Neuronal stem cell (in vitro differentiated cells): ENCODE results near the gene SCD.

Source experiments
- DNase-seq: peaks from one replicate; pipeline ENCODE4 v3.0.0-alpha.2; 2013; ENCODE audit warnings: low spot score
- H2AFZ ChIP-seq: one replicate; pipeline ENCODE4 v1.6.1; 2013; ENCODE audit warnings: mild to moderate bottlenecking, low read length, inconsistent platforms
- H2AK5ac ChIP-seq: 2 replicates; pipeline ENCODE4 v1.6.1; 2013; ENCODE audit warnings: low read depth, mild to moderate bottlenecking, inconsistent platforms, low read length, moderate library complexity, mixed read lengths
- H2BK120ac ChIP-seq: 2 replicates; pipeline ENCODE4 v1.6.1; 2013; ENCODE audit warnings: low read depth, mild to moderate bottlenecking, inconsistent platforms, low read length, moderate library complexity, mixed read lengths
- H2BK12ac ChIP-seq: one replicate; pipeline ENCODE4 v1.6.1; 2013; ENCODE audit warnings: low read length, inconsistent platforms
- H2BK15ac ChIP-seq: 2 replicates; pipeline ENCODE4 v1.6.1; 2013; ENCODE audit warnings: mild to moderate bottlenecking, low read length, inconsistent platforms, mixed read lengths
- H2BK5ac ChIP-seq: one replicate; pipeline ENCODE4 v1.6.1; 2013; ENCODE audit warnings: inconsistent platforms, mild to moderate bottlenecking, low read length, moderate library complexity
- H3K14ac ChIP-seq: one replicate; pipeline ENCODE4 v1.6.1; 2013; ENCODE audit warnings: low read length, inconsistent platforms
- H3K18ac ChIP-seq: 2 replicates; pipeline ENCODE4 v1.6.1; 2013; ENCODE audit warnings: low read length, inconsistent platforms
- H3K23ac ChIP-seq: 2 replicates; pipeline ENCODE4 v1.6.1; 2013; ENCODE audit warnings: low read depth, mild to moderate bottlenecking, mixed read lengths, low read length, inconsistent platforms; ENCODE audit not compliant: poor library complexity
- H3K27ac ChIP-seq: replicated peaks from 3 replicates; pipeline ENCODE4 v1.5.1; 2013; ENCODE audit warnings: low read length, inconsistent platforms
- H3K27me3 ChIP-seq, 3 experiments: 2 replicates each; pipeline ENCODE4 v1.6.1; 2013; ENCODE audit warnings: low read length in 3 of 3, mild to moderate bottlenecking in 2 of 3, inconsistent platforms in 1 of 3, low read depth in 1 of 3, mixed read lengths in 1 of 3, moderate library complexity in 1 of 3; ENCODE audit not compliant: control insufficient read depth in 3 of 3, insufficient read depth in 3 of 3
- H3K36me3 ChIP-seq, 2 donors: replicated peaks in 1 of 2; 2 replicates each; pipeline ENCODE4 v1.6.1; 2013; ENCODE audit warnings: low read length in 2 of 2; ENCODE audit not compliant: control insufficient read depth in 2 of 2, insufficient read depth in 2 of 2
- H3K4ac ChIP-seq: 2 replicates; pipeline ENCODE4 v1.6.1; 2013; ENCODE audit warnings: inconsistent platforms, mild to moderate bottlenecking, low read length, moderate library complexity
- H3K4me1 ChIP-seq, 2 donors: 1 replicate in 1 of 2; 2 replicates in 1 of 2; pipeline ENCODE4 v1.6.1; 2013; ENCODE audit warnings: low read length in 2 of 2, low read depth in 1 of 2; ENCODE audit not compliant: control insufficient read depth in 2 of 2, insufficient read depth in 1 of 2
- H3K4me2 ChIP-seq: one replicate; pipeline ENCODE4 v1.6.1; 2013; ENCODE audit warnings: mild to moderate bottlenecking, low read length, inconsistent platforms; ENCODE audit not compliant: insufficient read depth, poor library complexity, severe bottlenecking
- H3K4me3 ChIP-seq, 2 donors: 2 replicates each; pipeline ENCODE4 v1.5.1; 2013; ENCODE audit warnings: low read length in 2 of 2, mild to moderate bottlenecking in 2 of 2, inconsistent platforms in 1 of 2, moderate library complexity in 1 of 2
- H3K79me1 ChIP-seq: one replicate; pipeline ENCODE4 v1.6.1; 2013; ENCODE audit warnings: low read depth, mild to moderate bottlenecking, inconsistent platforms, low read length, moderate library complexity
- H3K9ac ChIP-seq: one replicate; pipeline ENCODE4 v1.6.1; 2013; ENCODE audit warnings: mild to moderate bottlenecking, low read depth, low read length, inconsistent platforms; ENCODE audit not compliant: poor library complexity
- H3K9me3 ChIP-seq, 2 donors: replicated peaks in 1 of 2; 2 replicates each; pipeline versions ENCODE3 to v1.6.1; 2013; ENCODE audit warnings: low read length in 2 of 2, mild to moderate bottlenecking in 2 of 2, inconsistent platforms in 1 of 2, low read depth in 1 of 2, mixed read lengths in 1 of 2, moderate library complexity in 1 of 2; ENCODE audit not compliant: control insufficient read depth in 2 of 2, insufficient read depth in 1 of 2
- H4K8ac ChIP-seq: one replicate; pipeline ENCODE4 v1.6.1; 2013; ENCODE audit warnings: low read depth, mild to moderate bottlenecking, inconsistent platforms, low read length, moderate library complexity
- H4K91ac ChIP-seq: one replicate; pipeline ENCODE4 v1.6.1; 2013; ENCODE audit warnings: low read length, low read depth, mild to moderate bottlenecking, inconsistent platforms; ENCODE audit not compliant: poor library complexity
- WGBS, 2 donors: extraction: QIAGEN DNeasy Blood & Tissue Kit; methylation state at CpG; one replicate each; pipeline ENCODE4 v1.1.7; 2013; ENCODE audit warnings: missing lambda C conversion rate in 2 of 2, mixed read lengths in 1 of 2; ENCODE audit not compliant: insufficient read length in 2 of 2, insufficient replicate concordance in 1 of 2; ENCODE audit errors: extremely low coverage in 2 of 2; 5-methylcytosine and 5-hydroxymethylcytosine counted together

Gene SCD

DNA sequence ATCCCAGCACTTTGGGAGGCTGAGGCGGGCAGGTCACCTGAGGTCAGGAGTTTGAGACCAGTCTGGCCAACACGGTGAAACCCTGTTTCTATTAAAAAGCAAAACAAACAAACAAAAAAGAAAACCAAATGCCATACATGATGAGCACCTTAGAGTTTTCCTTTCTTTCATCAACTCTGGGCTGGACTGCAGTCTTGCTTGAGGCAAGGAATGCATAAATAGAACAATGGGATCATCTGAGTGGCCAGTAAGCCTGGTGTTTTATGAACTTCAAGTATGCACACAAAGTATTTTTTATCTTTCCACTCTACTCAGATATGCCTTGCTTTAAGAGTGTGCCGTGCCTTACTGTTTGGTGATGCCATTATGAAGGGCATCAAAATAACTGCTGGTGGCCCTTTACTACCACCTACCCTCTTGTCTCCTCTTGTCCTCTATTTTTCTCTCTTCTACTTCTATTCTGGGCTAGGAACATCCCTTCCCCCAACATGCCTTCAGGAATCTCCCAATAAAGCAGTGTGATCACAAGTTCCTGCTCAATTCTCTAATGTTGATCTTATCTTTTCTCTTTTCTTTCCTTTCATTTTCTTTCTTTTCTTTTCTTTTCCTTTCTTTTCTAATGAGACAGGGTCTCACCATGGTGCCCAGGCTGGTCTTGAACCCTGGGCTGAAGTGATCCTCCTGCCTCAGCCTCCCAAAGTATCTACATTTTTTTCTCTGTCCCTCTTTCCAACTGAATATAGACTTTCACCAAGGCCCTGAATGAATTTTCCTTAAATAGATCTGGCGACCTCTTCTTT, 10.2 kb downstream of the SCD start:
- no CpG with 5 or more reads among the region's 4 CpGs for whole genome bisulfite sequencing, 2 donors
- no peak overlapping the region for H2BK12ac ChIP-seq
- no peaks in the 10 kb centered on the region for H3K27me3 ChIP-seq
- H2BK15ac ChIP-seq: no peak overlapping the region
- H3K27ac ChIP-seq: no peak overlapping the region
- H4K91ac ChIP-seq: no peak overlapping the region
- peaks cover 0 to 22% of the 10 kb centered on the region in 2 donors for H3K9me3 ChIP-seq
- no peak overlapping the region for H3K4me3 ChIP-seq
- no peak overlapping the region for H3K4ac ChIP-seq
- H2BK120ac ChIP-seq: no peak overlapping the region
- no peak overlapping the region for H3K14ac ChIP-seq
- H2BK5ac ChIP-seq: no peak overlapping the region
- no peak overlapping the region for H3K9ac ChIP-seq
- no peak overlapping the region for H3K23ac ChIP-seq
- DNase-seq: no peak
- H2AFZ ChIP-seq: no peak overlapping the region
- no peak overlapping the region for H2AK5ac ChIP-seq
- peaks cover 3 to 18% of the 10 kb centered on the region in 2 donors for H3K4me1 ChIP-seq
- no peak overlapping the region for H3K4me2 ChIP-seq
- no peak overlapping the region for H4K8ac ChIP-seq
- peaks cover 6% of the 10 kb centered on the region for H3K79me1 ChIP-seq
- no peak overlapping the region for H3K18ac ChIP-seq
- H3K36me3 ChIP-seq: peaks cover 70 to 97% of the 10 kb centered on the region in 2 donors

- no peak overlapping the region for H3K9ac ChIP-seq
- H2BK15ac ChIP-seq: no peak overlapping the region
- peaks cover 68 to 98% of the 10 kb centered on the region in 2 donors for H3K36me3 ChIP-seq
- no peak overlapping the region for H2BK12ac ChIP-seq
- no peak overlapping the region for H2AK5ac ChIP-seq
- peaks cover 3% of the 10 kb centered on the region for H3K79me1 ChIP-seq
- H3K4ac ChIP-seq: no peak overlapping the region
- WGBS, 2 donors: no CpG with 5 or more reads among the region's 2 CpGs
- H3K9me3 ChIP-seq: peaks cover 0 to 9% of the 10 kb centered on the region in 2 donors
- peaks cover 6 to 19% of the 10 kb centered on the region in 2 donors for H3K4me1 ChIP-seq
- H3K4me2 ChIP-seq: no peak overlapping the region
- no peak overlapping the region for H2BK5ac ChIP-seq
- no peak overlapping the region for H3K27ac ChIP-seq
- no peak overlapping the region for H2BK120ac ChIP-seq
- no peak overlapping the region for H4K8ac ChIP-seq
- no peak overlapping the region for H3K18ac ChIP-seq
- H3K27me3 ChIP-seq: no peaks in the 10 kb centered on the region
- no peak for DNase-seq
- H3K14ac ChIP-seq: no peak overlapping the region
- no peak overlapping the region for H4K91ac ChIP-seq
- no peak overlapping the region for H2AFZ ChIP-seq
- no peak overlapping the region for H3K4me3 ChIP-seq
- H3K23ac ChIP-seq: no peak overlapping the region
Measured at GRCh38 chr10:100359030-100359432, 12.0 kb downstream of the SCD start.

GRCh38 chr10:100359529-100360150, 12.6 kb downstream of the SCD start:
- Histone ChIP-seq H2AFZ (no peak overlapping the region), H3K9me3 (peaks cover 0 to 9% of the 10 kb centered on the region in 2 donors), H3K4me3 (no peak overlapping the region), H2BK5ac (no peak overlapping the region), H2BK15ac (no peak overlapping the region), H2BK12ac (no peak overlapping the region), H4K8ac (no peak overlapping the region), H3K14ac (no peak overlapping the region), H3K9ac (no peak overlapping the region), H2AK5ac (no peak overlapping the region), H3K36me3 (peaks cover 64 to 98% of the 10 kb centered on the region in 2 donors), H2BK120ac (no peak overlapping the region), H3K27me3 (no peaks in the 10 kb centered on the region), H3K4me2 (no peak overlapping the region), H3K27ac (no peak overlapping the region), H3K4me1 (peaks cover 6 to 19% of the 10 kb centered on the region in 2 donors), H4K91ac (no peak overlapping the region), H3K4ac (no peak overlapping the region), H3K18ac (no peak overlapping the region), H3K23ac (no peak overlapping the region), H3K79me1 (peaks cover 3% of the 10 kb centered on the region)
- no CpG with 5 or more reads among the region's 3 CpGs for WGBS, 2 donors
- no peak for DNase-seq

DNA sequence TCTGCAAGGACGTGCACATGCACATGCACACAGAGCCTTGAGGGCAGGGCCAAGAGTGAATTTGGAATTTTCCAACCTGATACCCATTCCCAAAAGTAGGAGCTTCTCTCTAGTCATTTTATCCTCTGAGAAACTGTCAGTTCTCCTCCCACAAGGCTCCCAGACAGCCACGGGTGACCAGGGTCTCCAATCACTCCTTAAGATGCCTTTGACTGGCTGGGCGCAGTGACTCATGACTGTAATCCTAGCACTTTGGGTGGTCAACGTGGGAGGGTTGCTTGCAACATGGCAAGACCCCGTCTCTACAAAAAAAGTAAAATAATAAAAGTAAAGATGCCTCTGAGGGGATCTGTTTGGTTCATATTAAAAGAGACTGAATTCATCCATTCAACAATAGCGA, 13.2 kb downstream of the SCD start:
- Histone ChIP-seq H3K18ac (no peak overlapping the region), H2BK120ac (no peak overlapping the region), H2AK5ac (no peak overlapping the region), H2BK5ac (no peak overlapping the region), H4K91ac (no peak overlapping the region), H2AFZ (no peak overlapping the region), H3K36me3 (peaks cover 59 to 97% of the 10 kb centered on the region in 2 donors), H2BK12ac (no peak overlapping the region), H3K9me3 (peaks cover 0 to 8% of the 10 kb centered on the region in 2 donors), H3K4ac (no peak overlapping the region), H3K9ac (no peak overlapping the region), H3K27me3 (no peaks in the 10 kb centered on the region), H4K8ac (no peak overlapping the region), H3K14ac (no peak overlapping the region), H3K4me1 (peaks cover 5 to 19% of the 10 kb centered on the region in 2 donors), H3K27ac (peak overlapping the region; percentile 15), H3K4me2 (no peak overlapping the region), H3K79me1 (peaks cover 3% of the 10 kb centered on the region), H3K23ac (no peak overlapping the region), H3K4me3 (no peak overlapping the region), H2BK15ac (no peak overlapping the region)
- no CpG with 5 or more reads among the region's 6 CpGs for WGBS, 2 donors
- DNase-seq: no peak
